CD14-positive monocyte (primary cell): ENCODE results near the gene TMEM128. TPM values are rescaled to one million over a fixed set of nuclear protein-coding genes. Genes with fewer than 3 reads are reported as not detected.
"Not testable (repeated sequence)": the region's sequence is repeated elsewhere in the genome, so short reads cannot be mapped to it uniquely, and the experiment has no call there.

Experiments used
- DNase-seq, 3 donors: peaks; one replicate each; pipeline ENCODE4 v3.0.0-alpha.2; 2011 to 2022
- H2AFZ ChIP-seq: 2 replicates; pipeline ENCODE4 v1.6.0; 2012; ENCODE audit warnings: mild to moderate bottlenecking, low read depth, low read length, inconsistent platforms; ENCODE audit not compliant: insufficient read depth, poor library complexity, severe bottlenecking
- H3K27ac ChIP-seq, 2 donors: 1 replicate in 1 of 2; 2 replicates in 1 of 2; pipeline ENCODE4 v1.5.1; 2012 to 2013; ENCODE audit warnings: low read length in 2 of 2, control low read depth in 1 of 2, inconsistent platforms in 1 of 2, low read depth in 1 of 2, mild to moderate bottlenecking in 1 of 2
- H3K27me3 ChIP-seq, 2 donors: one replicate each; pipeline versions ENCODE4 v1.6.0 to v1.6.1; 2011 to 2013; ENCODE audit warnings: low read length in 2 of 2; ENCODE audit not compliant: control insufficient read depth in 2 of 2, insufficient read depth in 2 of 2
- H3K36me3 ChIP-seq, 2 donors: replicated peaks in 1 of 2; 1 replicate in 1 of 2; 2 replicates in 1 of 2; pipeline versions ENCODE4 v1.5.1 to v1.6.1; 2012 to 2013; ENCODE audit warnings: low read length in 2 of 2, control low read depth in 1 of 2, inconsistent platforms in 1 of 2, mild to moderate bottlenecking in 1 of 2; ENCODE audit not compliant: insufficient read depth in 2 of 2, control insufficient read depth in 1 of 2
- H3K4me1 ChIP-seq, 2 donors: 1 replicate in 1 of 2; 2 replicates in 1 of 2; pipeline versions ENCODE4 v1.5.1 to v1.6.1; 2012 to 2013; ENCODE audit warnings: low read length in 2 of 2, control low read depth in 1 of 2, inconsistent platforms in 1 of 2, mild to moderate bottlenecking in 1 of 2, moderate library complexity in 1 of 2; ENCODE audit not compliant: insufficient read depth in 2 of 2, control insufficient read depth in 1 of 2
- H3K4me2 ChIP-seq: replicated peaks from 2 replicates; pipeline ENCODE3; 2012; ENCODE audit warnings: low read length, moderate library complexity, mild to moderate bottlenecking; ENCODE audit not compliant: poor library complexity, severe bottlenecking; ENCODE audit errors: extremely low read depth
- H3K4me3 ChIP-seq, 3 experiments: fragments of 200-600 bp in 1 of 3; sonication (generic) in 1 of 3; replicated peaks in 1 of 3; 1 replicate in 2 of 3; 2 replicates in 1 of 3; pipeline ENCODE4 v1.5.1; 2011 to 2013; ENCODE audit warnings: low read length in 3 of 3, mild to moderate bottlenecking in 3 of 3, control low read depth in 2 of 3, low read depth in 2 of 3, inconsistent platforms in 1 of 3, moderate library complexity in 1 of 3
- H3K79me2 ChIP-seq: 2 replicates; pipeline ENCODE4 v1.6.0; 2012; ENCODE audit warnings: mild to moderate bottlenecking, control low read depth, inconsistent platforms, low read length, moderate library complexity; ENCODE audit not compliant: insufficient read depth
- H3K9ac ChIP-seq: 2 replicates; pipeline ENCODE4 v1.6.0; 2017; ENCODE audit warnings: low read length, mild to moderate bottlenecking; ENCODE audit not compliant: insufficient read depth, poor library complexity, severe bottlenecking
- H3K9me3 ChIP-seq, 2 donors: replicated peaks in 1 of 2; 1 replicate in 1 of 2; 2 replicates in 1 of 2; pipeline versions ENCODE4 v1.5.1 to v1.6.1; 2012 to 2013; ENCODE audit warnings: low read length in 2 of 2, control low read depth in 1 of 2; ENCODE audit not compliant: control insufficient read depth in 1 of 2, insufficient read depth in 1 of 2
- H4K20me1 ChIP-seq: 2 replicates; pipeline ENCODE4 v1.6.0; 2012; ENCODE audit warnings: mild to moderate bottlenecking, low read length, control low read depth, moderate library complexity; ENCODE audit not compliant: insufficient read depth
- H3K27ac Mint-ChIP-seq, 7 donors: one replicate each; pipeline ENCODE4 v1.8.0; 2020; ENCODE audit warnings: mild to moderate bottlenecking in 7 of 7, mixed read lengths in 7 of 7, moderate library complexity in 6 of 7, inconsistent platforms in 2 of 7
- H3K27me3 Mint-ChIP-seq, 3 donors: one replicate each; pipeline ENCODE4 v1.8.0; 2021 to 2022; ENCODE audit warnings: low read depth in 3 of 3, mild to moderate bottlenecking in 3 of 3, mixed read lengths in 3 of 3, moderate library complexity in 3 of 3, inconsistent platforms in 1 of 3
- H3K36me3 Mint-ChIP-seq, 2 donors: one replicate each; pipeline ENCODE4 v1.8.0; 2020; ENCODE audit warnings: mixed read lengths in 2 of 2, inconsistent platforms in 1 of 2, mild to moderate bottlenecking in 1 of 2
- H3K4me1 Mint-ChIP-seq: one replicate; pipeline ENCODE4 v1.8.0; 2020; ENCODE audit warnings: mild to moderate bottlenecking, mixed read lengths
- H3K4me3 Mint-ChIP-seq, 2 donors: one replicate each; pipeline ENCODE4 v1.8.0; 2020; ENCODE audit warnings: mild to moderate bottlenecking in 2 of 2, mixed read lengths in 2 of 2, moderate library complexity in 1 of 2
- H3K9me3 Mint-ChIP-seq, 7 donors: one replicate each; pipeline ENCODE4 v1.8.0; 2020 to 2022; ENCODE audit warnings: mixed read lengths in 7 of 7, mild to moderate bottlenecking in 6 of 7, moderate library complexity in 6 of 7, inconsistent platforms in 2 of 7
- WGBS: methylation state at CpG from one replicate; pipeline ENCODE4 v1.1.5; 2013; ENCODE audit warnings: missing lambda C conversion rate; ENCODE audit not compliant: insufficient coverage; 5-methylcytosine and 5-hydroxymethylcytosine counted together
- intact Hi-C, 2 donors: fragments of 100-400 bp; cut with micrococcal nuclease; formaldehyde crosslinking; loops; one replicate each; pipeline versions ENCODE4 v1.15.0 to v1.15.1; 2023
- polyA plus RNA-seq, 3 donors: library from polyadenylated mRNA; depleted of rRNA in 1 of 3; unstranded in 2 of 3; stranded (reverse) in 1 of 3; fragments of 300-500 nt in 2 of 3; fragments of >200 nt in 1 of 3; fragmentation: Illumina TruSeq in 2 of 3; gene quantifications; 1 replicate in 2 of 3; 2 replicates in 1 of 3; pipeline ENCODE4 v1.2.3, GENCODE V29; 2012 to 2021
- TF ChIP-seq, protein P1 (sequence below): fragments of 200-600 bp; IDR thresholded peaks from one replicate; pipeline ENCODE4 v1.8.0; 2022; ENCODE audit warnings: antibody characterized with exemption, mild to moderate bottlenecking

The TMEM128 gene
- polyA plus RNA-seq, 3 donors: 11.4 to 35.1 (median 29.7) TPM

DNA sequence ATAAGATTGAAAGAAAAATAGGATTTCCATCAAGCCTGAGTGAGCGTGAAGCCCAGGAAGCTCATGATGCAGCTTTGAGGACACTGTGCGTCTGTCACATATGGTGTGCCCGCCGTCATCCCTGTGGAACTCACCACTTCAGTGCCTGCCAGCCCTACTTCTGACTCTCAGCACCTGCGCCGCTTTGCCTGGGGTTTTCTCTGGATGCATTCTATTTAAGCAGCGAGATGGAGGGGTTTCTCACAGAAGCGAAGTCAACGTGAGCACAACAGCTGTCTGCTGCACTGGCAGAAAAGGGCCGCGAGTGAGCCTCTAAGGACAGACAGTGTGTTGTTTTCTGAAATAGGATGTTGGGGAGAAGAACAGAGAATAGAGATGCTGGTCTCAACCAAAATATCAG lies 6.2 kb upstream of the TMEM128 start:
- H3K4me3 Mint-ChIP-seq: peak overlapping the region in 1 of 2 donors; percentile 11
- 92% methylated on average over 6 of the region's 11 CpGs for WGBS
- TF ChIP-seq, protein P1, sequence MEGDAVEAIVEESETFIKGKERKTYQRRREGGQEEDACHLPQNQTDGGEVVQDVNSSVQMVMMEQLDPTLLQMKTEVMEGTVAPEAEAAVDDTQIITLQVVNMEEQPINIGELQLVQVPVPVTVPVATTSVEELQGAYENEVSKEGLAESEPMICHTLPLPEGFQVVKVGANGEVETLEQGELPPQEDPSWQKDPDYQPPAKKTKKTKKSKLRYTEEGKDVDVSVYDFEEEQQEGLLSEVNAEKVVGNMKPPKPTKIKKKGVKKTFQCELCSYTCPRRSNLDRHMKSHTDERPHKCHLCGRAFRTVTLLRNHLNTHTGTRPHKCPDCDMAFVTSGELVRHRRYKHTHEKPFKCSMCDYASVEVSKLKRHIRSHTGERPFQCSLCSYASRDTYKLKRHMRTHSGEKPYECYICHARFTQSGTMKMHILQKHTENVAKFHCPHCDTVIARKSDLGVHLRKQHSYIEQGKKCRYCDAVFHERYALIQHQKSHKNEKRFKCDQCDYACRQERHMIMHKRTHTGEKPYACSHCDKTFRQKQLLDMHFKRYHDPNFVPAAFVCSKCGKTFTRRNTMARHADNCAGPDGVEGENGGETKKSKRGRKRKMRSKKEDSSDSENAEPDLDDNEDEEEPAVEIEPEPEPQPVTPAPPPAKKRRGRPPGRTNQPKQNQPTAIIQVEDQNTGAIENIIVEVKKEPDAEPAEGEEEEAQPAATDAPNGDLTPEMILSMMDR: no peak

DNA sequence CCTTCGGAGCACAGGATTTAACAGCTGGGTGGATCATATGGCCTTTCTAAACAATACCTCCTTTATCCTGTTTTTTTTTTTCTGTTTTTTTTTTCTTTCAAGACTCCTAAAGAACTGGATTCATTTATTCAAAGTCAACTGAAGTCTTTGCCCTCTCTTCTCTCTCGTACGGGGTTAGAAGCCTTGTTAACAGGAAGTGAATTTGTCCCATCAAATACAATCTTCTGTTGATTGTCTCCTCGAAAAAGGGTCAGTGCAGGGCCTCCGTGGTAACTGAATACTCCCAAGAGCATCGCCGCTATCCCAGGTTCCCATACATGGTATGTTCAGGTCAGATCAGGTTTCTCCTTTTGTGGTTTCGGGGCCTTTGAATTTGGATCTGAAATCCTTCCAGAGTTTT lies 1.8 kb upstream of the TMEM128 start:
- no peaks in the 10 kb centered on the region for H3K9me3 ChIP-seq
- TF ChIP-seq, protein P1: no peak
- Mint-ChIP-seq H3K36me3 (peaks cover 11% of the 10 kb centered on the region in 2 donors), H3K4me1 (peaks cover 20% of the 10 kb centered on the region), H3K9me3 (peaks cover 0 to 2% (median 0%) of the 10 kb centered on the region in 7 donors), H3K4me3 (no peak overlapping the region), H3K27ac (peak overlapping the region in 1 of 7 donors; percentile 11), H3K27me3 (peaks cover 4 to 20% (median 13%) of the 10 kb centered on the region in 3 donors)
- peaks cover 7 to 14% of the 10 kb centered on the region in 2 donors for H3K36me3 ChIP-seq
- H3K27ac ChIP-seq: no peak overlapping the region
- H4K20me1 ChIP-seq: no peaks in the 10 kb centered on the region
- peaks cover 9% of the 10 kb centered on the region for H3K79me2 ChIP-seq
- no peak overlapping the region for H2AFZ ChIP-seq
- no peak overlapping the region for H3K4me2 ChIP-seq
- intact Hi-C loops: loop anchor here (2.0 to 5.0 kb wide), 3 partner anchors 41 to 87 kb away; partner anchors contain the start of genes LYAR (in 2 of the 2) and ZBTB49 (in 2 of the 2)
- H3K4me1 ChIP-seq: peaks cover 16 to 18% of the 10 kb centered on the region in 2 donors
- 100% methylated on average over 3 of the region's 8 CpGs for WGBS
- peaks cover 0 to 2% of the 10 kb centered on the region in 2 donors for H3K27me3 ChIP-seq
- DNase-seq: no peak
- H3K9ac ChIP-seq: no peak overlapping the region
- H3K4me3 ChIP-seq: no peak overlapping the region

More for the DNA sequence above, 6.2 kb upstream of the TMEM128 start:
- no peak overlapping the region for H3K4me2 ChIP-seq
- no peak overlapping the region for H3K27ac ChIP-seq
- H4K20me1 ChIP-seq: no peaks in the 10 kb centered on the region
- H3K4me1 ChIP-seq: peaks cover 0 to under 1% of the 10 kb centered on the region in 2 donors
- no peak overlapping the region for H2AFZ ChIP-seq
- H3K9me3 ChIP-seq: no peaks in the 10 kb centered on the region
- peaks cover 0 to 2% of the 10 kb centered on the region in 2 donors for H3K27me3 ChIP-seq
- Mint-ChIP-seq H3K4me1 (peaks cover under 1% of the 10 kb centered on the region), H3K9me3 (no peaks in the 10 kb centered on the region), H3K36me3 (no peaks in the 10 kb centered on the region), H3K27me3 (peaks cover 5 to 26% (median 23%) of the 10 kb centered on the region in 3 donors), H3K27ac (no peak overlapping the region)
- no peak for DNase-seq
- no peak overlapping the region for H3K9ac ChIP-seq
- no peaks in the 10 kb centered on the region for H3K36me3 ChIP-seq
- intact Hi-C loops: loop anchor here (2.0 to 5.0 kb wide), 2 partner anchors 81 to 83 kb away; no protein-coding TSS in a partner anchor
- no peak overlapping the region for H3K4me3 ChIP-seq
- H3K79me2 ChIP-seq: no peaks in the 10 kb centered on the region

DNA sequence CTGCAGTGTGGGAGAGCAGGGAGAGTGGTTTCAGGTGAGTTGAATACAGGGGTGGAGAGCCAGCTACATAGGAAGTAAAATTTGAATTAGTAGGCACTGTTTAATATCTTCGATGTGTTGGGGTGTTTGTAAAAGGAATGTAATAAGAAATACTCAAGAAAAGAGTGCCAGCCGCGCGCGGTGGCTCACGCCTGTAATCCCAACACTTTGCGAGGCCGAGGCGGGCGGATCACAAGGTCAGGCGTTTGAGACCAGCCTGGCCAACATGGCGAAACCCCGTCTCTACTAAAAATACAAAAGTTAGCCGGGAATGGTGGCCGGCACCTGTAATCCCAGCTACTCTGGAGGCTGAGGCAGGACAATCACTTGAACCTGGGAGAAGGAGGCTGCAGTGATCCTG lies 1.3 kb upstream of the TMEM128 start:
- H3K36me3 ChIP-seq: peaks cover 12 to 19% of the 10 kb centered on the region in 2 donors
- H3K27ac ChIP-seq: peak overlapping the region in 1 of 2 donors; percentile 96
- not testable (repeated sequence) for H3K4me3 Mint-ChIP-seq, H3K9me3 ChIP-seq, H3K4me2 ChIP-seq, H3K27me3 ChIP-seq, H3K4me3 ChIP-seq, DNase-seq, H3K9ac ChIP-seq, H3K9me3 Mint-ChIP-seq, H3K79me2 ChIP-seq, H4K20me1 ChIP-seq
- H3K4me1 ChIP-seq: peaks cover 16 to 18% of the 10 kb centered on the region in 2 donors
- WGBS: 98% methylated on average over 15 of the region's 15 CpGs
- peaks cover 16 to 17% of the 10 kb centered on the region in 2 donors for H3K36me3 Mint-ChIP-seq
- peak overlapping the region in 1 of 7 donors; percentile 16 for H3K27ac Mint-ChIP-seq
- peak overlapping the region; percentile 97 for H2AFZ ChIP-seq
- H3K4me1 Mint-ChIP-seq: peaks cover 20% of the 10 kb centered on the region
- H3K27me3 Mint-ChIP-seq: peaks cover 4 to 19% (median 12%) of the 10 kb centered on the region in 3 donors
- intact Hi-C loops: loop anchor here (2.0 to 5.0 kb wide), 2 partner anchors 41 to 43 kb away; partner anchors contain the start of genes LYAR (in 2 of the 2) and ZBTB49 (in 2 of the 2)
